Muscle of back (tissue), 11 donors: ENCODE results near the gene ANKRD9. TPM values are rescaled to one million over a fixed set of nuclear protein-coding genes. Genes with fewer than 3 reads are reported as not detected.
A peak's percentile ranks its signal among the peaks of the same experiment; 100 is the strongest.

ENCODE experiments used
- DNase-seq, 3 donors: peaks; one replicate each; pipeline versions ENCODE4 v3.0.0 to v3.0.0-alpha.2; 2013
- polyA plus RNA-seq, 10 donors: library from polyadenylated mRNA; unstranded; fragments of 120-200 nt; gene quantifications; one replicate each; pipeline ENCODE4 v1.2.1, GENCODE V29; 2013; ENCODE audit not compliant: insufficient read length in 10 of 10

The ANKRD9 gene
- polyA plus RNA-seq, 10 donors = 6.4 to 15.2 (median 8.6) TPM

DNA sequence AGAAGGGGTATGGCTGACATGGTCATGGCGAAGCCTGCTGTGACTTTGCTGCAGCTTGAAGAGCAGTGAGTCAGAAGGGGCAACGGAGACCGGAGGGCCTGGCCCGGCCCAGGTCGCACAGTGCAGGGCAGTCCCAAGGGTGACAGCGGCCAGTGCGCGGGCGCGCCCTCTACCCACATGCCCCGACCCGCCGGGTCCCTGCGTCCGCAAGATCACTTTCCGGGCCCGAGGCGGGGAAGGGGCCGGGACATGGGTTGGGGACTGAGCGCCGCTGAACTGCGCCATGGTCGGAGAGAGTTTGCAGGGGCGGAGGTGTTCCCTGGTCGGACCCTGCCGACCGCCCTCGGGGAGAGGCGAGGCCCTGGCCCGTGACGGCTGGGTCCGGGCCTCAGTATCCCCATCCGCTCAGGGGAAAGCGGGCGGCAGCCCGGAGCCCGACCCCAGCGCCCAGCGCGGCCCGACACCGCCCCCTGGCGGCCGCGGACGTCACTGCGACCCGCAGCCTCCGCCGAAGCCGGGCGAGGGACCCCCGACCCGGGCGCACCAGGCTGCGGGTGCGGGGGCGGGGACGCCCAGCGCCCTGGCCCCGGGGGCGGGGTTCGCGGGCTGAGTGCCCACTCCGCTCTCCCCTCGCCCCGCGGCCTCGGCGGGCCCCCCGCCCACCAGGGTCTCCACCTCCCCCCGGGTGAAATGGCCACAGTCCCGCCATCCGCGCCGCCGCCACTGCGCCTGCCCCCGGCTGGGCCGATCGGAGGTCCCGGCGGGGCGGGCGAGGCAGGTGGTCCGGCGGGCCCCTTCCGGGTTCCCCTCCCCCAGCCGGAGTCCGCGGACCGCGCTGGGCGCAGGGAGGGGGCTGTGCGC, 7.2 kb upstream of the ANKRD9 start:
- DNase-seq = peak in 2 of 3 donors; percentile 75 to 83

DNA sequence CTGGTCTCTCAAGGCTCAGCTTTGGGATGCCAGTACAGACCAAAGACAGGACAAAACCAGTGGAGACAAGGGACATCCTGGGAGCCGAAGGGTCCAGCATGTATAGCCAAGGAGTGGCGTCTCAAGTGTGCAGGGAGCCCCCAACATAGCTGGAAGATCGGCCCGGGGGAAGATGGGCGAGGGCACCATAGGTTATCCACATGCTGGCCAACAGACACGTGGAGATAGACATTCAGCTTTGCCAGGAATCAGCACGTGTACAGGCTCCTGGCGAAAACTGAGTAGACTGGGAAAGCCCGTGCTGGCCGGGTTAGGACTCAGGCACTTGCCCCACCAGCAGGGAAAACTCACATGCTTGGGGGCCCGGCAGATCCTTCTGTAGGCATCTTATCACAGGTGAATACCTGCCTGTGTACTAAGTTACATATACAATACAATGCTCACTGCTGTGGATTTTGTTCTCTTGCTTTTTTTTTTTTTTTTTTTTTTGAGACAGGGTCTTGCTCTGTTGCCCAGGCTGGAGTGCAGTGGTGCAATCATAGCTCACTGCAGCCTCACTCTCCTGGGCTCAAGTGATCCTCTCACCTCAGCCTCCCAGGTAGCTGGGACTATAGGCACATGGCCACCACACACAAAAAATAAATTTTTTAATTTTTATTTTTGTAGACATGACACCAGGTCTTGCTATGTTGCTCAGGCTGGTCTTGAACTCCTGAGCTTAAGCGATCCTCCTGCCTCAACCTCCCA, 5.6 kb upstream of the ANKRD9 start:
- DNase-seq = no peak

GRCh38 chr14:102513899-102514772, 4.6 kb upstream of the ANKRD9 start:
- no peak for DNase-seq

- no peak for DNase-seq
These were observed 3.3 kb upstream of the ANKRD9 start for GRCh38 chr14:102512793-102513300.

- DNase-seq = no peak
These were observed 2.0 kb upstream of the ANKRD9 start for GRCh38 chr14:102511538-102511937.

DNA sequence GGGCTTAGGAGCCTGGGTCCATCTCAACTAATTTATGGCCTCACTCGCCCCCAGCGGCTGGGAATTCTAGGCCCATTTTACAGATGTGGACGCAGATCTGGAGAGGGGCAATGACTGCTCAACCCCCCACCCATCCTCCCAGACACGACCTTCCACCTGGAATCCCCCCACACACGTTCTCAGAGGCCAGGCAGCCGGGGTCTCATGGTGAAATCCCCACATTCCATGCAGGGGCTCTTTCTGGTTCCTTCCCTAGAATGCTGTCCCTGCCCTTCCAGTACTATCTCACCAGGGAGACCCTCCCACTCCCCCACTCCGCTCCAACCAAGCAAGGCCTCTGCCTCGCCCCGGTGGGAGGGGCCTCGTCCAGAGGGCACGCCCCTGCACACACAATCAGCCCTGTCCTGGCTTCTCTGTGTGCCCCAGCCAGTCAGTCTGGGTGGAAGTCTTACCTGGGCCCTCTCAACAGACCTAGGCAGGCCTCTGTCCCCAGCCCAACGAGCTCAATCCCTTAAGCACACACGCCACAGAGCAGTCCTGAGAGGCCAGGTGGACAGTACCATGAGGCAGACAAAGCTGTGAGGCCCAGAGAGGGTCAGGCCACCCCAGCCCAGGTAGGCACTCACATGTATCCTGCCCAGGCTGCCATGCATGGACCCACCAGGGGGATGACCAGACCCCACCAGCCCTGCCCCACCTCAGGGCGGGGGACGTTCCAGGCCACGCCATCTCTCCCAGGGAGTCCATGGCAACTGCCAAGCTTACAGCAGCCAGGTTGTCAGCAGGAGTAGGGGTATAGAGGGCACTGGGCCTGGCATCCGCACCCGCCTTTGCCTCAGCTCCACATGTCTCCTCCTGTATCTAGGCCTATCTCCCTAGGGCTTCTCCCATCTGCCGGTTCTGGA, 1.3 kb upstream of the ANKRD9 start:
- peak in 1 of 3 donors; percentile 57 for DNase-seq

GRCh38 chr14:102508774-102509745, 516 bp downstream of the ANKRD9 start:
- peak in 2 of 3 donors; percentile 46 to 70 for DNase-seq

- DNase-seq = no peak
These were observed 1.2 kb downstream of the ANKRD9 start for GRCh38 chr14:102508410-102508773.

DNA sequence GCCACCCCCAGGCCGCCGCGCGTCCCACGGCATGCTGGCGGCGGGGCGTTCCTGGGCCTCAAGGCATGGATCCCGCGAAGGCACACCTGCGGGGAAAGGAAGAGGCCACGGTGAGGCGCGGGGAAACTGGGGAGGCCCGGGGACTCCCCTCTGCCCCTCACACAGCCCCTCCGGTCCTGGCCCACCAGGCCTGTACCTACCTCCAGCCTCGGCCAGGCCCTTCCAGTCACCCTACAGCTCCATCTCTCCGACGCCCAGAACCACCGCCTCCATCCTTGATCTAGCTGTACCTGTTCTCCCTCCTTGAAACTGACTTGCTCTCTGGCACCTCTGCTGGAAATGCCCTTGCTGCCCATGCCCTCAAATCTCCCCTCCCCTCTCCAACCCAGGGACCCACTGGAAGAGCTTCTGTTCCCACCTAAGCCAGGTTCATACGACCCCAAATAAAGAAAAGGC, 1.7 kb downstream of the ANKRD9 start:
- no peak for DNase-seq

GRCh38 chr14:102507081-102507856, 2.3 kb downstream of the ANKRD9 start:
- DNase-seq = peak in 1 of 3 donors; percentile 48

DNA sequence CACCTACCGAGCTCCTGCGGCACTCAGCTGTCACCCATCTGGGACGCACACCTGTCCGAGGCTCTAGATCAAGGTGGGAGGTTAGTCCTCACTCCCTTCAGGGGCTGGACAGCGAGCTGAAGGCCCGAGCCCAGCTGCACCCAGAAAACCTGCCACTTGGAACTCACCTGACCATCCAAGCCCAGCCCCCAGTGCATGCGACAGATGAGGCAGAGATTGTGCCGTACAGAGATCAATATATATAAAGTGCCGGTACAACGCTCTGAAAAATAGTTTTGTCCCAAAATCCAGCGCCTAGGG, 3.0 kb downstream of the ANKRD9 start:
- DNase-seq = no peak

- no peak for DNase-seq
These were observed 3.6 kb downstream of the ANKRD9 start for GRCh38 chr14:102505775-102506625.

DNA sequence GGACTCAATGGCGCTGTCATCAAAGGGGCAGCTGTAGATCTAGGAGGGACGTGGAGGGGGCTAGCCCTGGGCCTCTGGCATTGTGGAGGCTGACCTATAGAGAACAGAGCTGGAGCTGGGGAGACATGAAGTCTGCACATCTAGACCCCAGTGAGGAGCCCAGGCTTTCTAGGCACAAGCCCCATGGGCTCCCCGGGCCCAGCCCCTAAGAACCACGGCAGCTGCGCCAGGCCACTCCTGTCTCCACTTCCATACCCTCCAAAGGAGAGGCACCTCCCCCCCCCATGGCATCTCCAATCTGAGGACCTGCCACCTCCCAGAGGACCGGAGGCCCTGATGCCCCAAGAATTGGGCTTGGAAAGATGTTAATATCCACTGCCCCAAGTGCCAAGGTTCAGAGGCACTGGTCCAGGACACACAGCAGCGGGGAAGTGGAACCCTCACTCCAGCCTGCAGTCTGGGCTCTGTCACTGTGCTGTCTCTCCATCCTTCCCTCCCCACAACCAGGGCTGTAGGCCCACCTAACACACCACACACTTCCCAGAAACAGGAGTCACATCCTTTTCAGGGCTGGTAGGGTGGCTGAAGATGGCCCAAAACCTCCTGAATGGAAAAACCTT, 4.5 kb downstream of the ANKRD9 start:
- DNase-seq = no peak

DNA sequence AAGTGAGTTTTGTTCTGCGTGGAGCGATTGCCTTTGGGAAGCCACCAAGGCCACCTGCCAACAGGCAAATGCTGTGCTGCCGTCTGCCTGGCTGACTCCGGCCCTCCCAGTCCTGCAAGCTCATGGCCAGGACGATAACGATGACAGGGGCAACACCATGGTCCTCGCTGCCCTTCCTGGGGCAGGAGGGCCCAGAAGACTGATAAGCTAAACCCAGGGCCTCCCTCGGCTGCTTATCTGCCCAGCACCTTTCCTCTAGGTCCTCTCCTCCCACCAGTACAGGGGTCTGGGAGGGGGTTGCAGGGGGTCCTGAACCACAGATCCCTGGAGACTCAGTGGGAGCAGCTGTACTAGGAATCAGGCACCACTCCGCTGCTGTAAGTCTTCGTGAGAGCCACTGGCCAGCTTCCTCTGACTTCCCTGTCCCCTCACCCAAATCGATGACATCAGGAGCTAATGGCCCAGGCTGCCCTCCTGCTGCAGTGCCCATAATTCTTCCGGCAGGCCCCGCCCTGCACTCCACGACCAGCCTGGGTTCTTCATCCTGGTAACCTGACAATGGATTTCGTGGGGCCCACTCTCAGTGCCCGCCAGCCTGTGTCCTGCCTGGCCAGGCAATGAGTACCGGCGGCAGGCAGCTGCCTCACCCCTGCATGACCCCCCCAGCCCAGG, 5.1 kb downstream of the ANKRD9 start:
- no peak for DNase-seq

- no peak for DNase-seq
These were observed 5.8 kb downstream of the ANKRD9 start for GRCh38 chr14:102503641-102504327.

DNA sequence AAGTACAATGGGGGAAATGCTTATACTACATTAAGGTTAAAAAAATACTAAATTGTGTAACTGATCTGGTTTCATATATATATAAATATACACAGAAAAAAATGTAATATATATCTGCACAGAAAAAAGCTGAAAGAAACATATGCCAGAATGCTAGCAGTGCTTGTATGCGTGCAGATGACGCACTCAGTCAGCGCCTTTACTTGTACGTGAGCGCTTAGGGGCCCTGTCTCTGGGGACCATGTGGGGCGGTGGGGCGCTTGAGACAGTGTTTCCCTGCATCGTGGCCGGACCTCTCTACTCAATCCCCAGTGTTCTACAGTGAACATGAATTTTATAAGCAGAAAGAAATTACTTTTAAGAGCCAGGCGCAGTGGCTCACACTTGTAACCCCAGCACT, 7.0 kb downstream of the ANKRD9 start:
- no peak for DNase-seq
